Stimulated activated CD4-positive, alpha-beta T cell treated with anti-CD3 and anti-CD28 coated beads, TNF-alpha, amount 100 ng/mL, for 48 hours (primary cell): ENCODE measurements around the gene CCNY.
"Not testable (repeated sequence)": the region's sequence is repeated elsewhere in the genome, so short reads cannot be mapped to it uniquely, and the experiment has no call there.

Experiments
- DNase-seq, 3 donors: peaks; one replicate each; pipeline ENCODE4 v3.0.0-alpha.2; 2020; ENCODE audit warnings: low read depth in 3 of 3

CCNY gene

GRCh38 chr10:35354257-35354656 lies 17.9 kb downstream of the CCNY start:
- not testable (repeated sequence) for DNase-seq

- no peak for DNase-seq
Measured at GRCh38 chr10:35355971-35356724, 19.8 kb downstream of the CCNY start.

DNA sequence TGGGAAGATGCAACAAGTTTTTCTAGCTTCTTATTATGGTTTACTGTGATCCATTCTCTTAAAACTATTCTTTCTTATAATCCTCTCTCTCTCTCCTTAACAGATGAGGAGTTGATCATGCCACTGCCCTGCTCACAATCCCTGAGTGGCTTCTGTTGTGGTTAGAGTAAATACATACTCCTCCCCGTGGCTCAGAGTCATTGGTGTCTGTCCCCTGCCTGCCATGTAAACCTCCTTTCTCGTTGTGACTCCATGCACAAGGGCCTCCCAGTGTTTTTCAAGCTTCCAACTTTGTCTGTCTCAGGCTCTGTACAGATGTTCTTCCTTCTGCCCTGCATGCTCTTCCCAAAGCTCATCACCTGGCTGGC lies 20.4 kb downstream of the CCNY start:
- peak in 1 of 3 donors; percentile 41 for DNase-seq

GRCh38 chr10:35359056-35359455 lies 22.7 kb downstream of the CCNY start:
- DNase-seq, result no peak

DNA sequence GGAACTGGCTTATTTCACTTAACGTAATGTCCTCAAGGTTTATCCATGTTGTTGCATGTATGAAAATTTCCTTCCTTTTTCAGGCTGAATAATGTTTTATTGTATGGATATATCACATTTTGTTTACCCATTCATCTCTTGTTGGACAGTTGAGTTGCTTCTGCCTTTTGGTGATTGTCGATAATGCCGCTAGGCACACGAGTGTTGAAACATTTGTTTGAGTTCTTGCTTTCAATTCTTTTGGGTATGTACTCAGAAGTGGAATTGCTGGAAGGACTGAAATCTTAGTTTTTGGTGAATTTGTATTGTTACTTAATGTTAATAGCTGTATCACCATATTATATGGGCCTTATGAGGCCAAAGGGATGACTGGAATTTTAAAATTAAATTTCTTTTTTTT lies 23.6 kb downstream of the CCNY start:
- DNase-seq, result no peak

DNA sequence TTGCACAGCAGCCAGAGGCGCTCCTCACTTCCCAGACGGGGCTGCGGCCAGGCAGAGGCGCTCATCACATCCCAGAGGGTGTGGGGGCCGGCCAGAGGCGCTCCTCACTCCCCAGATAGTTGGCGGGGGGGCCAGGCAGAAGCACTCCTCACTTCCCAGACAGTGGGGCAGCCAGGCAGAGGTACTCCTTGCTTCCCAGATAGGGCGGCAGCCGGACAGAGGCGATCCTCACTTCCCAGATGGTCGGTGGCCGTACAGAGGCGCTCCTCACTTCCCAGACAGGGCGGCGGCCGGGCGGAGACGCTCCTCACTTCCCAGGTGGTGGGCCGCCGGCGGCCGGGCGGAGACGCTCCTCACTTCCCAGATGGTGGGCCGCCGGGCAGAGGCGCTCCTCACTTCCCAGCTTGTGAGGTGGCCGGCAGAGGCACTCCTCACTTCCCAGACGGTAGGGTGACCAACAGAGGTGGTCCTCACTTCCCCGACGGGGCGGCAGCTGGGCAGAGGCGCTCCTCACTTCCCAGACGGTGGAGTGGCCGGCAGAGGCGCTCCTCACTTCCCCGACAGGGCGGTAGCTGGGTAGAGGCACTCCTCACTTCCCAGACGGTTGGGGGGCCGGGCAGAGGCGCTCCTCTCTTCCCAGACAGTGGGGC lies 26.5 kb downstream of the CCNY start:
- no peak for DNase-seq

- no peak for DNase-seq
Measured at GRCh38 chr10:35363587-35363986, 27.3 kb downstream of the CCNY start.

- no peak for DNase-seq
Measured at GRCh38 chr10:35364808-35365207, 28.5 kb downstream of the CCNY start.

DNA sequence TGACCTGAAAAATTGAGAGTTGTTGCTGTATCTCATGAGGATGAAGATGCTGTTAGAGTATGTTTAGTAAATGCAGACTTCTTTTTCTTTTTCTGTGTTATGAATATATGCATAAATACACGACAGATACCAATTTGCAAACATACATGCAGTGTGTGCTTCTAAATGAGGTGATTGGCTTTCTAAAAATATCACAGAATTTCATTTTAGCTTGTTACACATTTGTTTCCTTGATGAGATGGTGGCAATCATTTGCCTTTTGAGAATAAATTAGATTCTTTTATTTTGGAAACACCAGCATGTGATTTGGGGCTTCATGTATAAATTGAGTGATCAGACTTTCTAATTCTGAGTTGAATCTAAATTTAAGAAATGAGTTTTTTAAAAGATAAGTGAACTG lies 29.7 kb downstream of the CCNY start:
- DNase-seq, result no peak

- DNase-seq, result no peak
Measured at GRCh38 chr10:35367107-35367859, 31.0 kb downstream of the CCNY start.

- DNase-seq, result no peak
Measured at GRCh38 chr10:35367982-35368381, 31.7 kb downstream of the CCNY start.

- DNase-seq, result no peak
Measured at GRCh38 chr10:35368485-35369048, 32.3 kb downstream of the CCNY start.

DNA sequence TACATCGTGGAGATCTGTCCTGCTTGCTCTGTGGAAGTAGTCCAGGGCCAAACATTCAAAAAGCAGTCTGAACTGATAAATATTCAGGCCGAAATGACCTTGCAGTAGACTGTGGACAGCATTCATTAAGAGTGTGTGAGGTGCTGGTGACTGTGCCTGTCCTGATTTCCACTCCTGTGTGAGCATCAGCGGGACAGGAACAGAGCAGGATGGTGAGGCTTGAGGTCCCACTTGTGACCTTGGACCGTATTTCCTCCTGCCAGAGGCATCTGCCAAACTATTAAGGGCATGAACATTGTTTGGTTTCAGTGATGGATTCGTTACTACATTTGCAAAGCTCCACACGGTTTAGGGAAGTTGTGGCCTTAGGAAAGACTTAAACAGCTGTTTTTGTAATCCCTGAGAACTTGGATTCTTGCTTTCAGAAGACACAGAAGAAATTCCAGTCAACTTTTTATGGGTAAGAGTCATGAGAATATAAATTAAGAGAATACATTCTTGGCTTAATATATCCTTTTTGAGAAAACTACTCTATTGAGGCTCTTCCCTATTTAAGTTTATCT lies 32.8 kb downstream of the CCNY start:
- no peak for DNase-seq

- DNase-seq, result no peak
Measured at GRCh38 chr10:35371731-35372130, 35.4 kb downstream of the CCNY start.

GRCh38 chr10:35372329-35372728 lies 36.0 kb downstream of the CCNY start:
- no peak for DNase-seq

- no peak for DNase-seq
Measured at GRCh38 chr10:35375091-35375765, 38.9 kb downstream of the CCNY start.

- no peak for DNase-seq
Measured at GRCh38 chr10:35377050-35377728, 40.9 kb downstream of the CCNY start.

- peak in 1 of 3 donors; percentile 11 for DNase-seq
Measured at GRCh38 chr10:35378541-35379210, 42.4 kb downstream of the CCNY start.

- DNase-seq, result no peak
Measured at GRCh38 chr10:35379226-35380137, 43.2 kb downstream of the CCNY start.
